Activated CD4-positive, alpha-beta T cell treated with anti-CD3 and anti-CD28 coated beads, Interleukin-2, amount 10 ng/mL, durations not matched to agents 24 days and 14 days (primary cell): ENCODE measurements around the gene NXPH1. TPM values are rescaled to one million over a fixed set of nuclear protein-coding genes. Genes with fewer than 3 reads are reported as not detected.

Experiments used
- DNase-seq: peaks from one replicate; pipeline ENCODE4 v3.0.0; 2022
- H3K27ac Mint-ChIP-seq: one replicate; pipeline ENCODE4 v1.8.0; 2022; ENCODE audit warnings: mild to moderate bottlenecking, mixed read lengths
- H3K27me3 Mint-ChIP-seq: one replicate; pipeline ENCODE4 v1.8.0; 2022; ENCODE audit warnings: mixed read lengths
- H3K36me3 Mint-ChIP-seq: one replicate; pipeline ENCODE4 v1.8.0; 2022; ENCODE audit warnings: low read depth, mild to moderate bottlenecking, mixed read lengths
- H3K4me1 Mint-ChIP-seq: one replicate; pipeline ENCODE4 v1.8.0; 2021; ENCODE audit warnings: mixed read lengths
- H3K4me3 Mint-ChIP-seq: one replicate; pipeline ENCODE4 v1.8.0; 2022; ENCODE audit warnings: mild to moderate bottlenecking, moderate library complexity, mixed read lengths
- H3K9me3 Mint-ChIP-seq: one replicate; pipeline ENCODE4 v1.8.0; 2021; ENCODE audit warnings: mixed read lengths
- intact Hi-C: fragments of 100-400 bp; cut with micrococcal nuclease; formaldehyde crosslinking; loops from one replicate; pipeline ENCODE4 v1.15.1; 2023
- total RNA-seq: library from RNA; stranded (reverse); gene quantifications from 2 replicates; pipeline ENCODE4 v1.2.3, GENCODE V29; 2022

The NXPH1 gene
- total RNA-seq, 1 donor from 2014 or later, result not detected

- intact Hi-C loops, result no loop called here
- H3K27ac Mint-ChIP-seq, result no peak overlapping the region
- no peak overlapping the region for H3K4me3 Mint-ChIP-seq
- no peaks in the 10 kb centered on the region for H3K36me3 Mint-ChIP-seq
- DNase-seq, result no peak
- no peaks in the 10 kb centered on the region for H3K4me1 Mint-ChIP-seq
- H3K27me3 Mint-ChIP-seq, result no peaks in the 10 kb centered on the region
- H3K9me3 Mint-ChIP-seq, result no peaks in the 10 kb centered on the region
These were observed 181.6 kb downstream of the NXPH1 start for GRCh38 chr7:8615019-8615418.

DNA sequence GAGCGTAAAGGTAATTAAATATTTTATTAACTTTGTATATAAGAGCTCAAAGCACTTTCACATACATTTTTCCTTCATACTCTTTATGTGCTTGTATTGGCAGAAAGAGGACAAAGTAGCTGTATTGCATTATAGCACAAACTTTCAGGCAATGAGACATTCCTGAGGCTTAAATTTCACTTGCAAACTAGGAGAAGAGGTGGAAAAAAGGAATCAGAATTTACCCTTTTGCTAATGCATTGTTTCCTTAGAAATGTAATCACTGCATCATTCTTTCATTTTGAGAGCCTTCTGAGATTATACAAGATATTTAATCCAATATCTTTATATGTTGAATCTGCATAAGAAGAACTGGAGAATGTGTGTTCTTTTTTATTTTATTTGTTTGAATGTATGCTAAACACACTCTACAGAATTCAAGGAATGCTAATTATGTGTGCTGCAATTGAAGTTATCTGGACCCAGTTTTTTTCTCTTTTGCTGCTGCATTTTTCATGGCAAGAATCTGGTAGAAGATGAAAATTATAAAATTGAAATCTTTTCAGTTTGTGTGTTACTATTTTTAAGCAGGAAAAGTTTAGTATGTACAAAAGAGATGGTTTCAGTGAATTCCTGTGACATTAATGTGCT is 185.1 kb downstream of the NXPH1 start:
- DNase-seq, result no peak
- intact Hi-C loops, result no loop called here
- Mint-ChIP-seq H3K27me3 (no peaks in the 10 kb centered on the region), H3K4me3 (no peak overlapping the region), H3K27ac (no peak overlapping the region), H3K36me3 (no peaks in the 10 kb centered on the region), H3K4me1 (no peaks in the 10 kb centered on the region), H3K9me3 (no peaks in the 10 kb centered on the region)

- intact Hi-C loops, result no loop called here
- no peaks in the 10 kb centered on the region for H3K9me3 Mint-ChIP-seq
These were observed 186.8 kb downstream of the NXPH1 start for GRCh38 chr7:8620169-8620568.

GRCh38 chr7:8625612-8626011 is 192.2 kb downstream of the NXPH1 start:
- H3K4me3 Mint-ChIP-seq, result no peak overlapping the region
- no peaks in the 10 kb centered on the region for H3K36me3 Mint-ChIP-seq
- no peaks in the 10 kb centered on the region for H3K27me3 Mint-ChIP-seq
- no peaks in the 10 kb centered on the region for H3K9me3 Mint-ChIP-seq
- intact Hi-C loops, result no loop called here
- no peaks in the 10 kb centered on the region for H3K4me1 Mint-ChIP-seq
- H3K27ac Mint-ChIP-seq, result no peak overlapping the region
- DNase-seq, result no peak

More at GRCh38 chr7:8620169-8620568, 186.8 kb downstream of the NXPH1 start:
- Mint-ChIP-seq H3K36me3 (no peaks in the 10 kb centered on the region), H3K27ac (no peak overlapping the region), H3K27me3 (no peaks in the 10 kb centered on the region), H3K4me1 (no peaks in the 10 kb centered on the region), H3K4me3 (no peak overlapping the region)
- no peak for DNase-seq

DNA sequence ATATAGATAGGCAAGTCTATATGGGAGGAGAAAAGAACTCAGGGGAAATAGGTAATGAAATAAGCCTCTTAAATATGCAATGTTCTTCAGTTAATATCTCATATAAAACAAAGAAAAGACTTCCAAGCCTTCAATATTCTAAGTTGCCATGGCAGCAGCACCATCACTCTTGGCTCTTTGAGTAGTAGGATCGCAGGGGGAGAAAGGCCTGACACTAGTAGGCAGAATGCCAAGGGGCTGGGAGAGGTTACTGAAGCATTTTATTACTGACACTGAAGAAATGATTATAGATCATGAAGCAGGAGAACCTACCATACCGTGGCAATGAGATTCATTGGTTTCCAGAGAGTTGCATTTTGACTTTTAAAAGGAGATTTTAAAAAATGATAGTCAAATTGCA is 193.9 kb downstream of the NXPH1 start:
- H3K4me3 Mint-ChIP-seq, result no peak overlapping the region
- H3K4me1 Mint-ChIP-seq, result no peaks in the 10 kb centered on the region
- H3K27ac Mint-ChIP-seq, result no peak overlapping the region
- no peaks in the 10 kb centered on the region for H3K9me3 Mint-ChIP-seq
- no peak for DNase-seq
- no peaks in the 10 kb centered on the region for H3K27me3 Mint-ChIP-seq
- intact Hi-C loops, result no loop called here
- H3K36me3 Mint-ChIP-seq, result no peaks in the 10 kb centered on the region

DNA sequence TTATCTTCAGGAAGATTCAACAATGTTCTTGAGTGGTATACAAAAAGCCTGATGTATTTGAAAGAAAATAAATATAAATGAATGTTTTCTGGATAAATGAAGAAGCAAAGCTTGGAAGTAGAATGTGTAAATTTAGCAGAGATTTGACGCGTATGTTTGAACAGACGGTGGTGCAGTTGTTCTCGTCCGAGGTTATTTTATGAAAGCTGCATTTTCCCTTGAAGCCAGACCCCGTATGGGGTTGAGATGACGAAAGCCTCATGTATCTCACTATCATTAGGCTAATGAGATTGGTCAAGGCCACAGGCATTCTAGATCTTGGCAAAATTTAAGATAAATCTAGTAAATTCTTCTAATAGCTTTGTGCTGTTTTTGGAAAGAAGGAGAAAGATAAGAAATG is 195.2 kb downstream of the NXPH1 start:
- intact Hi-C loops, result no loop called here
- Mint-ChIP-seq H3K9me3 (no peaks in the 10 kb centered on the region), H3K27me3 (no peaks in the 10 kb centered on the region), H3K36me3 (no peaks in the 10 kb centered on the region), H3K4me3 (no peak overlapping the region), H3K27ac (no peak overlapping the region), H3K4me1 (no peaks in the 10 kb centered on the region)
- DNase-seq, result no peak

GRCh38 chr7:8629504-8629903 is 196.1 kb downstream of the NXPH1 start:
- H3K4me3 Mint-ChIP-seq, result no peak overlapping the region

DNA sequence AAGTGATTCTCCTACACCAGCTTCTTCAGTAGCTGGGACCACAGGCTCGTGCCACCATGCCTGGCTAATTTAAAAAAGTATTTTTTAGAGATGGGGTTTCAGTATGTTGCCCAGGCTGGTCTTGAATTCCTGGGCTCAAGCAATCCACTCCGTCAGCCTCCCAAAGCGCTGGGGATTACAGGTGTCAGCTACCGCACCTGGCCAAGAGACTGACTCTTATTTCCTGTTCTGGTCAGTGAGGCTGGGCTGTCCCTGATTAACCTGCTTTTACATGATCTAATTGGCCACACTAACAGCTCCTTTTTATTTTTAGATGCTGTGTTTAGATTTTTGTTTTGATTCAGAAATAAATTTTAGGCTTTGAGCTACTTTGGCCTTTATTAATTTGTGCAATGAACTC is 203.9 kb downstream of the NXPH1 start:
- H3K4me3 Mint-ChIP-seq, result no peak overlapping the region

More at GRCh38 chr7:8629504-8629903, 196.1 kb downstream of the NXPH1 start:
- H3K4me1 Mint-ChIP-seq, result no peaks in the 10 kb centered on the region
- no peaks in the 10 kb centered on the region for H3K9me3 Mint-ChIP-seq
- no peak for DNase-seq
- H3K27me3 Mint-ChIP-seq, result no peaks in the 10 kb centered on the region
- intact Hi-C loops, result no loop called here
- no peaks in the 10 kb centered on the region for H3K36me3 Mint-ChIP-seq
- no peak overlapping the region for H3K27ac Mint-ChIP-seq

GRCh38 chr7:8638076-8638475 is 204.7 kb downstream of the NXPH1 start:
- Mint-ChIP-seq H3K9me3 (no peaks in the 10 kb centered on the region), H3K36me3 (no peaks in the 10 kb centered on the region), H3K27me3 (no peaks in the 10 kb centered on the region)

More for the DNA sequence above, 203.9 kb downstream of the NXPH1 start:
- intact Hi-C loops, result no loop called here
- Mint-ChIP-seq H3K9me3 (no peaks in the 10 kb centered on the region), H3K27me3 (no peaks in the 10 kb centered on the region), H3K27ac (no peak overlapping the region), H3K4me1 (no peaks in the 10 kb centered on the region), H3K36me3 (no peaks in the 10 kb centered on the region)
- DNase-seq, result no peak

GRCh38 chr7:8639668-8640067 is 206.3 kb downstream of the NXPH1 start:
- Mint-ChIP-seq H3K9me3 (no peaks in the 10 kb centered on the region), H3K4me1 (no peaks in the 10 kb centered on the region), H3K4me3 (no peak overlapping the region), H3K27me3 (no peaks in the 10 kb centered on the region), H3K27ac (no peak overlapping the region), H3K36me3 (no peaks in the 10 kb centered on the region)
- intact Hi-C loops, result no loop called here
- no peak for DNase-seq

More at GRCh38 chr7:8638076-8638475, 204.7 kb downstream of the NXPH1 start:
- no peaks in the 10 kb centered on the region for H3K4me1 Mint-ChIP-seq
- no peak for DNase-seq
- no peak overlapping the region for H3K27ac Mint-ChIP-seq
- no peak overlapping the region for H3K4me3 Mint-ChIP-seq
- intact Hi-C loops, result no loop called here

GRCh38 chr7:8640671-8641070 is 207.3 kb downstream of the NXPH1 start:
- Mint-ChIP-seq H3K27ac (no peak overlapping the region), H3K36me3 (no peaks in the 10 kb centered on the region)
- intact Hi-C loops, result no loop called here

DNA sequence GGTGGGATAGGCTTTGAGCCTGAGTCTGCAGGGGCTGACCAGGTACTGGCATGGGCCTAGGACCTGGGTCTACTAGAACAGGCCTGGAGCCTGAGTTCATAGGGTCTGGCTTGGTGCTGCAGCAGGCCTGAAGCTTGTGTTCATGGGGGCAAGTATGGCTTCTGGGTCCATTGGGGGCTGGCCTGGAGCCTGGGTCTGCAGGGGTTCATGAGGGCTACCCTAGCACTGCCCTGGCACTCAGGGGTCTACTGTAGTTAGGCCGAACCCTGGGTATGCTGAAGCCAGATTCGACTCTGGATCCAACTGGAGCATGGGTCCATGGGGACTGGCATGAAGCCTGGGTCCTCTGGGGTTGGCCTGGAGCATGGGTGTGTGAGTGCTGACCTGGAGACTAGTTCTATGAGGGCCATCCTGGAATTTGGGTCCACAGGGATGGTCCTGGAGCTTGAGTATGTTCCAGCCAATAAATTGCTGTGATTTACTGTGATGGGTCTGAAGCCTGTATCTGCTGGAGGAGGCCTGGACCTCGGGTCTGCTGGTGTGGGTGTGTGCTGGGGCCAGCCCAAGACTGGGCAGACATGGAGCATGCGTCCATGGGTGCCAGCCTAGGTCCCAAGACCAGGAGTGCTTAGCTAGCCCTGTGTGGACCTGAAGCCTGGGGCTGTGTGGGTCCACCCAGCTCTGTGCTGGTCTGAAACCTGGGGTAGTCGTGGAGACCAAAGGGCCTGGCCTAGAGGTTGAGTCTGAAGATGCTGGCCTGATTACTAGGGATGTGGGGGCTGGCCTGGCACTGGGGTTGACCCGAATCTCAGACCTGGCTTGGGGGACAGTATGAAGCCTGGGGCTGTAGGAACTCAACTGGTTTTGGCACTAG is 235.5 kb downstream of the NXPH1 start:
- Mint-ChIP-seq H3K4me1 (no peaks in the 10 kb centered on the region), H3K36me3 (no peaks in the 10 kb centered on the region), H3K27me3 (no peaks in the 10 kb centered on the region), H3K4me3 (no peak overlapping the region), H3K27ac (no peak overlapping the region), H3K9me3 (no peaks in the 10 kb centered on the region)
- no peak for DNase-seq
- intact Hi-C loops, result no loop called here

More at GRCh38 chr7:8640671-8641070, 207.3 kb downstream of the NXPH1 start:
- Mint-ChIP-seq H3K4me3 (no peak overlapping the region), H3K4me1 (no peaks in the 10 kb centered on the region), H3K27me3 (no peaks in the 10 kb centered on the region), H3K9me3 (no peaks in the 10 kb centered on the region)
- no peak for DNase-seq

DNA sequence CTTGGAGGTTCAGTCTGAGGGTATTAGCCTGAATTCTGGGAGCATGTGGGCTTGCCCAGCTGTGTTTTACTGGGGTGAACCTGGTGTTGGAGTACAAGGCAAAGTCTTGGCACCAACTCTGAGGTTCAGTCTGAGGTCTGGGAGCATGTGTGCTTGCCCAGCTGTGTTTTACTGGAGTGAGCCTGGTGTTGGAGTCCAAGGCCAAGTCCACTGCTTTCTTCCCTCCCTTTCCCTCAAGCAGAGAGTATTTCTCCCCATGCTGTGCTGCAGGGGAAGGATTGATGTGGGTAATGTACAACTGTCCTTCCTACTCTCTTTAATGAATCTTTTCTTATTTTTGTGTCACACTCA is 236.1 kb downstream of the NXPH1 start:
- DNase-seq, result no peak
- intact Hi-C loops, result no loop called here
- H3K27ac Mint-ChIP-seq, result no peak overlapping the region
- H3K4me3 Mint-ChIP-seq, result no peak overlapping the region
- no peaks in the 10 kb centered on the region for H3K9me3 Mint-ChIP-seq
- no peaks in the 10 kb centered on the region for H3K4me1 Mint-ChIP-seq
- no peaks in the 10 kb centered on the region for H3K27me3 Mint-ChIP-seq
- H3K36me3 Mint-ChIP-seq, result no peaks in the 10 kb centered on the region

DNA sequence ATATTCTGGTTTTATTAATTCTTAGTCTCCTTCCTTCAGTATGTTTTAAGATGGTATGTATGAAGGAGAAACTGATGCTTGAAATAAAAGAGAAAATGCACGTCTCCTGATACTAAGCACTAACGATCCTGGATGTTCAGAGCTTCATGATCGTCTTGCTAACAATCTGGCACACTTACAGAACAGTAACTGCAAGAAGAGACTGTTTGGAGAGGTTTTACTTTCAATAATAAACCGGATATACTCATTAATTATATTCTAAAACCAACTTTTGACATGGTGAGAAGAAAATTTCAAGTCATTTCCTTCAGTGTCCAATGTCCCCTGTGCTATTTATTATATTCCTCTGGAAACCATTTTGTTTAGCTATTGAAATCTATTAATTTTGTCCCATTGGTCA is 251.0 kb downstream of the NXPH1 start:
- Mint-ChIP-seq H3K4me3 (no peak overlapping the region), H3K36me3 (no peaks in the 10 kb centered on the region), H3K27ac (no peak overlapping the region), H3K4me1 (no peaks in the 10 kb centered on the region), H3K27me3 (no peaks in the 10 kb centered on the region), H3K9me3 (no peaks in the 10 kb centered on the region)
- no peak for DNase-seq
- intact Hi-C loops, result no loop called here
